GM18526 (cell line): Measurements from ENCODE around the gene ZNRF2.

Source experiments
- POLR2A ChIP-seq: IDR thresholded peaks from 3 replicates; pipeline ENCODE4 v1.6.1; 2011; ENCODE audit not compliant: insufficient read length; ENCODE audit errors: extremely low read depth

ZNRF2 gene

GRCh38 chr7:30309842-30310435 is 25.5 kb downstream of the ZNRF2 start:
- no peak for TF ChIP-seq POLR2A

- no peak for TF ChIP-seq POLR2A
These were observed 26.4 kb downstream of the ZNRF2 start for GRCh38 chr7:30310674-30311362.

DNA sequence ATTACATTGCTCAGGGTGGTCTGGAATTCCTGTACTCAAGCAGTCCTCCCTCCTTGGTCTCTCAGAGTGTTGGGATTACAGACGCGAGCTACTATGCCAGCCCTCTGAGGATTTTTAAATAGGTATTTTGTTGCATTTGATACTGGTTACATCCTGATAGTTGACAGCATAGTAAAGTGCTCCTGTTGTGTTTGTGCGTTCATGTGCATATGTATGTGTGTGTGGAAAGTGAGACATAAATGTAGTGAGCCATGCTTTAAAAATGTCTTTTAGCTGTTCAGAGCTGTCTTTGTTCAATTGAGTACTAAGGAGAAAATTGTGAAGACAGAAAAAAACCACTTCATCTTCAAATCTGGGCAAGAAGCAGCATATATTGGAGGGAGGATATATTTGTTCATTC is 27.8 kb downstream of the ZNRF2 start:
- no peak for TF ChIP-seq POLR2A

DNA sequence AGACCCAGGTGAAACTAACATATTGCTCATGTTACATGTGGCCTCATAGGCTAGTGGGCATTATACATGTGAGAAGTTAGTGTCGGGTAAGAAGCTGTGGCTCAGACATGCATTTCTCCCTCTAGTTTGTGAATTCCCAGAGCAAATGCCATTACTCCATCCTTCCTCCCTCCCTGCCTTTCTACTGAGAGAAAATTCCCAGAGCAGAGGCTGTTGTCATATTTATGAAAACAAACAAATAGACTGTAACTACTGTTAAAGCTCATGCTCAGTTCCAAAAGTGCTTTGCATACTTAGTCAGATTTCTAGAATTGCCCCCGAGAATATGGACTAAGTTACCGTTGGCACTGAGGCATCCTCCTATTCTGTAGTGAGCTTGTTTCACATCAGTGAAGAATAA is 29.0 kb downstream of the ZNRF2 start:
- no peak for TF ChIP-seq POLR2A

DNA sequence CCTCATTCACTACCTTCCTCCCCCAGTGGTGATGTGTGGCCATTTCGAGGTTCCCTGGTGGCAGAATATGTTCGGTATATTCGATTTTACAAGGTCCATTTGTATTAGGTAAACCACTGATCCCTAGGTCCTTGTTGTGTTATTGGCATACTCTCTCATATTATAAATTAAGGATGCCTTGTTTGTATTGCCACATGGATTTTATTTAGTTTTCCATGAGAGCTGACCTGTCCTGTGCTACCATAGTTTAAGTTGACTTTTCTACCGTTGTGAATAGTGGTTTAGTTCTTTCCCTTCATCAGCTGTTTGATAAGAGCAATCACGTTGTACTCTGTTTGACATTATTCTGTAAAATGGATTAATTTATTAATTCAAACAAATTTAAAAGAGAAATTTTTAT is 29.4 kb downstream of the ZNRF2 start:
- no peak for TF ChIP-seq POLR2A

DNA sequence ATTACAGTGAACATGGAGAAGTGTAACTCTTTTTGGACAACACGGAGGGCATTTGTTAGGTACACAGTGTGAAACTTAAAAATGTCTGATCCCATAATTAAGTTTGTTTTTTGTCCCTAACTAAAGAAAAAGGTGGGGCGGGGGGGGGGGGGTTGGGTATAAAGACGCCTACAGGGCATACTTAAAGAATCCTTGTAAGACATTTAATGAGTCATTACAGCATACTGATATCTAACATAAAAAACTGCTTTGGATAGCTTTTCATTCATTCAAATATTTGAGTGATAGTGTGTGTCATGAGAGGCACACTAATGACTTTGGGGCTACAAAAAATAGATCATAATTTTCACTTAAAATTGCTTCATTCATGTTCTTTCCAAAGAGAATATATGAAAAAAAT is 31.2 kb downstream of the ZNRF2 start:
- TF ChIP-seq POLR2A = no peak

- TF ChIP-seq POLR2A = no peak
These were observed 36.0 kb downstream of the ZNRF2 start for GRCh38 chr7:30320392-30320791.

GRCh38 chr7:30321089-30321881 is 36.9 kb downstream of the ZNRF2 start:
- TF ChIP-seq POLR2A = no peak

GRCh38 chr7:30321882-30322192 is 37.4 kb downstream of the ZNRF2 start:
- no peak for TF ChIP-seq POLR2A

DNA sequence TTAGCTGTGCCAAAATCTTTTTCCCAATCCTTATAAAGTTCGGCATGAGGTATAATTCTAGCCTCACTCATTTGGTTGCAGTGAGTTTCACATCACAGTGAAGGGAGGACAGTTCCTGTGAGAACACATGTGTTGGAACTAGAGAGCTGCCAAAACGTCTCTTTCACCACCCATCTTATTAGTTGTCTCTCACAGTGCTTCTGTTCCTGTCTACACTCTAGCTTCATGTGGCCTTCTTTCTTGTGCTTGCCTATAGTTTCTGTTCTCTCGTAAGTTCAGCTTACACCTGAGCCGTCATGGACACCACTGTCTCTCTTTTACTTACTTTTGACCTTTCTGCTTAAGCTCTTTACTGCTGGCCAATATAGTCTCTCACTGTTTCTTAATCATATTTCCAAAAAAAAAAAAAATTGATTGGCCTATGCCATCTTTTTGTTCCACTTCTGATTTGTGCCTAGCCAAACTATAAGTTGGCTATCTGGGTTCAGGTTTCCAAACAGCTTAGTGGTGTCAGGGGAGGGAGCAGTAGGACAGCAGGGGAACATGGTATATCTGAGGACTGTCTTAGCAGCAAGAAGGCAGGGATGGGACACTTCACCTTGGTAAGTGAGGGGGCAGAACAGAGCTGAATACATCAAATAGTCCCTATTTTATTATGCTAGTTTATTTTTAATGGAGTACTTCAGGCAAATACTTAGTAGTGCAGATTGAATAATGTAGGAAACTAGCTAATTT is 38.0 kb downstream of the ZNRF2 start:
- TF ChIP-seq POLR2A = peak; percentile 32

- no peak for TF ChIP-seq POLR2A
These were observed 38.6 kb downstream of the ZNRF2 start for GRCh38 chr7:30323006-30323355.

GRCh38 chr7:30327813-30328212 is 43.4 kb downstream of the ZNRF2 start:
- TF ChIP-seq POLR2A = no peak

- no peak for TF ChIP-seq POLR2A
These were observed 44.0 kb downstream of the ZNRF2 start for GRCh38 chr7:30328381-30328780.

GRCh38 chr7:30329716-30330115 is 45.3 kb downstream of the ZNRF2 start:
- no peak for TF ChIP-seq POLR2A

- no peak for TF ChIP-seq POLR2A
These were observed 46.0 kb downstream of the ZNRF2 start for GRCh38 chr7:30330134-30331111.
